IMR-90 (cell line): ENCODE data around the gene ZNF280C.

Source experiments
- CTCF ChIP-seq: conservative IDR thresholded peaks from 2 replicates; pipeline ENCODE4 v1.5.1; 2012; ENCODE audit warnings: mild to moderate bottlenecking, low read depth, low read length, improper control_type of control experiment
- MXI1 ChIP-seq: IDR thresholded peaks from 2 replicates; pipeline ENCODE4 v1.6.1; 2012; ENCODE audit warnings: low read depth, mild to moderate bottlenecking, low read length, moderate library complexity, borderline replicate concordance
- POLR2A ChIP-seq: IDR thresholded peaks from 2 replicates; pipeline ENCODE4 v1.6.1; 2012; ENCODE audit warnings: mild to moderate bottlenecking, low read depth, low read length
- RFX5 ChIP-seq: IDR thresholded peaks from 2 replicates; pipeline ENCODE4 v1.8.0; 2012; ENCODE audit warnings: low read depth, mild to moderate bottlenecking, low read length, moderate library complexity

GRCh38 chrX:130263016-130263415 is 5.7 kb downstream of the ZNF280C start:
- TF ChIP-seq RFX5 (no peak), CTCF (no peak), POLR2A (no peak), MXI1 (no peak)
